T-helper 1 cell treated with Interleukin-12 subunit alpha and Interleukin-12 subunit beta and Interleukin-4 antibody, amounts not matched to agents 30 ng/mL and 1 ng/mL, for 36 hours (primary cell): ENCODE results near the gene KIAA0586. TPM values are rescaled to one million over a fixed set of nuclear protein-coding genes. Genes with fewer than 3 reads are reported as not detected.
"Not testable (repeated sequence)": the region's sequence is repeated elsewhere in the genome, so short reads cannot be mapped to it uniquely, and the experiment has no call there.

Experiments used
- intact Hi-C: fragments of 100-400 bp; cut with micrococcal nuclease; formaldehyde crosslinking; loops from one replicate; pipeline ENCODE4 v1.15.1; 2024
- total RNA-seq: library from RNA; stranded (reverse); gene quantifications from 2 replicates; pipeline ENCODE4 v1.2.3, GENCODE V29; 2022

The KIAA0586 gene
- total RNA-seq, 1 donor from 2014 or later = 26.9 TPM

- intact Hi-C loops = no loop called here
Observed at GRCh38 chr14:58543253-58543652, 115.7 kb downstream of the KIAA0586 start.

- intact Hi-C loops = loop anchor here (5.0 kb wide), 1 partner anchor 1510 kb away; no protein-coding TSS in a partner anchor
Observed at GRCh38 chr14:58547649-58548048, 120.1 kb downstream of the KIAA0586 start.

GRCh38 chr14:58549105-58549757, 121.7 kb downstream of the KIAA0586 start:
- intact Hi-C loops = loop anchor here (5.0 kb wide), 1 partner anchor 1508 kb away; no protein-coding TSS in a partner anchor

GRCh38 chr14:58553959-58554358, 126.4 kb downstream of the KIAA0586 start:
- intact Hi-C loops = no loop called here

GRCh38 chr14:58555647-58556046, 128.1 kb downstream of the KIAA0586 start:
- intact Hi-C loops = no loop called here

- intact Hi-C loops = no loop called here
Observed at GRCh38 chr14:58557242-58557641, 129.7 kb downstream of the KIAA0586 start.

- intact Hi-C loops = no loop called here
Observed at GRCh38 chr14:58560208-58560607, 132.7 kb downstream of the KIAA0586 start.

- intact Hi-C loops = no loop called here
Observed at GRCh38 chr14:58562141-58562540, 134.6 kb downstream of the KIAA0586 start.

- intact Hi-C loops = no loop called here
Observed at GRCh38 chr14:58563978-58564377, 136.5 kb downstream of the KIAA0586 start.

GRCh38 chr14:58565832-58566231, 138.3 kb downstream of the KIAA0586 start:
- intact Hi-C loops = no loop called here

- intact Hi-C loops = no loop called here
Observed at GRCh38 chr14:58566979-58567378, 139.5 kb downstream of the KIAA0586 start.

- intact Hi-C loops = loop anchor here (2.0 kb wide), 1 partner anchor 68 kb away; the partner anchor contains the start of gene DACT1
Observed at GRCh38 chr14:58568322-58568721, 140.8 kb downstream of the KIAA0586 start.

GRCh38 chr14:58571256-58571655, 143.7 kb downstream of the KIAA0586 start:
- intact Hi-C loops = loop anchor here (5.0 kb wide), 1 partner anchor 69 kb away; no protein-coding TSS in a partner anchor

- intact Hi-C loops = loop anchor here (5.0 kb wide), 1 partner anchor 70 kb away; no protein-coding TSS in a partner anchor
Observed at GRCh38 chr14:58571769-58572472, 144.4 kb downstream of the KIAA0586 start.

- intact Hi-C loops = loop anchor here (5.0 kb wide), 1 partner anchor 70 kb away; no protein-coding TSS in a partner anchor
Observed at GRCh38 chr14:58572473-58572853, 144.9 kb downstream of the KIAA0586 start.

- intact Hi-C loops = loop anchor here (5.0 kb wide), 1 partner anchor 71 kb away; no protein-coding TSS in a partner anchor
Observed at GRCh38 chr14:58572863-58573262, 145.3 kb downstream of the KIAA0586 start.

GRCh38 chr14:58574623-58575022, 147.1 kb downstream of the KIAA0586 start:
- intact Hi-C loops = loop anchor here (5.0 kb wide), 1 partner anchor 72 kb away; no protein-coding TSS in a partner anchor

GRCh38 chr14:58575956-58576355, 148.4 kb downstream of the KIAA0586 start:
- intact Hi-C loops = no loop called here

GRCh38 chr14:58580035-58580434, 152.5 kb downstream of the KIAA0586 start:
- intact Hi-C loops = not testable (repeated sequence)

- intact Hi-C loops = not testable (repeated sequence)
Observed at GRCh38 chr14:58581389-58581788, 153.9 kb downstream of the KIAA0586 start.

GRCh38 chr14:58584383-58584782, 156.9 kb downstream of the KIAA0586 start:
- intact Hi-C loops = no loop called here

- intact Hi-C loops = no loop called here
Observed at GRCh38 chr14:58587271-58587670, 159.8 kb downstream of the KIAA0586 start.
